ENCODE measurements around the gene GRHPR.
"Not testable (repeated sequence)": the region's sequence is repeated elsewhere in the genome, so short reads cannot be mapped to it uniquely, and the experiment has no call there.

GRHPR gene

GRCh38 chr9:37474438-37474837, 51.9 kb downstream of the GRHPR start:
- FAIRE-seq, result no peak

DNA sequence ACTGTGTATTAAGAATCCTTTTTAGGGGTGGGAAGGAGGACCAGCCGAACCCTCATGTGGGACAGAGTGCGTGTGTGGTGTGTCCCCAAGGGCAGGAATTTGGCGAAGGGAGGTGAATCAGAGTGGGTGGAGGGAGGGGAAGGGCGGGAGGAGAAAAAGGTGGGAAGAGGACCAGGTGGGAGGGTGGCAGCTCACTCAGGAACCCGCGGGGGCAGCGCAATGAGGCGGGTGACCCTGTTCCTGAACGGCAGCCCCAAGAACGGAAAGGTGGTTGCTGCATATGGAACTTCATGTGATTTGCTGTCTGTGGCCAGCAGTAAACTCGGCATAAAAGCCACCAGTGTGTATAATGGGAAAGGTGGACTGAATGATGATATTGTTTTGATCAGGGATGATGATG, 54.4 kb downstream of the GRHPR start:
- DNase-seq (ENCODE audit: insufficient read length, low spot score) (no peak), FAIRE-seq (no peak)

More at GRCh38 chr9:37474438-37474837, 51.9 kb downstream of the GRHPR start:
- no peak for DNase-seq (ENCODE audit: insufficient read length, low spot score)

DNA sequence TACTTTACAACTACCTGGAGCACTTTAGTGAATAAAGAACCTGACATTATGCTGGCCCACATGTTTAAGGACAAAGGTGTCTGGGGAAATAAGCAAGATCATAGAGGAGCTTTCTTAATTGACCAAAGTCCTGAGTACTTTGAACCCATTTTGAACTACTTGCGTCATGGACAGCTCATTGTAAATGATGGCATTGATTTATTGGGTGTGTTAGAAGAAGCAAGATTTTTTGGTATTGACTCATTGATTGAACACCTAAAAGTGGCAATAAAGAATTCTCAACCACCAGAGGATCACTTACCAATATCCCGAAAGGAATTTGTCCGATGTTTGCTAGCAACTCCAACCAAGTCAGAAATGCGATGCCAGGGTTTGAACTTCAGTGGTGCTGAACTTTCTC, 54.9 kb downstream of the GRHPR start:
- DNase-seq (ENCODE audit: insufficient read length, low spot score); FAIRE-seq: not testable (repeated sequence)

DNA sequence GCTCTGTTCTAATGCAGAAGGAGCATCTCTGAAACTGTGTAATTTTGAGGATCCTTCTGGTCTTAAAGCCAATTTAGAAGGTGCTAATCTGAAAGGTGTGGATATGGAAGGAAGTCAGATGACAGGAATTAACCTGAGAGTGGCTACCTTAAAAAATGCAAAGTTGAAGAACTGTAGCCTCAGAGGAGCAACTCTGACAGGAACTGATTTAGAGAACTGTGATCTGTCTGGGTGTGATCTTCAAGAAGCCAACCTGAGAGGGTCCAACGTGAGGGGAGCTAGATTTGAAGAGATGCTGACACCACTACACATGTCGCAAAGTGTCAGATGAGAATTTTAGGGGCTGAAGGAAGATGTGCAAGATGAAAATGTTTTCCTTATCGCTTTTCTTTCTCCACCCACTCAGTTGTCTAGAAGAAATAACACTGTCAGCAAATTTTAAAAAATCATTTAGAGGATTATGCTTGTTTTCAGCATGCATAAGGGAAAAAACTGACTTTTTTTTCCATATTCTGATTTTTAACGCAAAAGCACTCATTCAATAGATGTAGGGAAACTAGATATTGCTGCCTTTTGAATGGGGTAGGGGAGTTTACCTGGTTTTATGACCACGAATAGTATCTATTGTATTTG, 55.6 kb downstream of the GRHPR start:
- FAIRE-seq; DNase-seq (ENCODE audit: insufficient read length, low spot score): not testable (repeated sequence)

- FAIRE-seq (no peak), DNase-seq (ENCODE audit: insufficient read length, low spot score) (no peak)
Observed at GRCh38 chr9:37480759-37481158, 58.3 kb downstream of the GRHPR start.

DNA sequence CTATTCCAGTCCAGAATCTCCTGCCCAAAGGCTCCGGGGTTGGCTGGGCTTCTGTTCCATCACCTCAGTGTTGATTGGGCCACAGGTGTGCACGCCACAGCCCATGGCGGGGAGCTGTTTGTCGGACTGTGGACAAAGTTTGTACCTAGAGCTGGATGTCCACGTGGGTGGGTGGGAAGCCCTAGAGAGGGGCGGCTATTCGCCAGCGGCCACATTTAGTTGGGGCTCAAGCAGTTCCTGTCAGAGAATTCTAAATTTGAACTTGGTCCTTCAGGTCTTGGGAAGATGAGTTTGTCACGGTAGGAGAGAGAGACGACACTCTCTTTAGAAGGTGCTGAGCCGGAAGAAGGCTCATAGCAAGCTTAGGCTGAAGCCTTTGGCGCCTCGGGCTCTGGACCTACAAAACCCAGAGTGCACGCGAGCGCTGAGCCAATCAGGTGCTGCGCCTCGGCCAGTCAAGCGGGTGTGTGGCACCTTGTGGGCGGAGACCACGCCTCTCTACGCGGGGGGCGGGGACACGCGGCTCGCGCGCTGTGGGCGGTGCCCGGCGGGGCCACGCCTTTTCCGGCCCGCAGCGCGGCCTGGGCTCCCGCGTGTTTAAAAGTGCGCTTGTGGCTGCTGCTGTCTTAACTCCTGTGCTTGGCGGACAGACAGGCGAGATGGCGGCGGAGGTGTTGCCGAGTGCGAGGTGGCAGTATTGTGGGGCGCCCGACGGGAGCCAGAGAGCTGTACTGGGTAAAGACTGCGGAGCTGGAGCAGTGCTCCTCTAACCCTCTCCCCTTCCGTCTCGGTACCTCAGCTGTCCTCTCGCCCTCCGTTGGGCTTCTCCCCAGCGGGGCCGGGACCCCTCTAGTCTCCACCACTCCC, 63.1 kb downstream of the GRHPR start, which contains the start of gene POLR1E:
Gene POLR1E (plus strand): TSS at position 560 of the 867 bp plus-strand sequence. CDS start 100 bp downstream, at position 660.
- DNase-seq (ENCODE audit: insufficient read length, low spot score) (peak; percentile 94), FAIRE-seq (peak; percentile 96)

DNA sequence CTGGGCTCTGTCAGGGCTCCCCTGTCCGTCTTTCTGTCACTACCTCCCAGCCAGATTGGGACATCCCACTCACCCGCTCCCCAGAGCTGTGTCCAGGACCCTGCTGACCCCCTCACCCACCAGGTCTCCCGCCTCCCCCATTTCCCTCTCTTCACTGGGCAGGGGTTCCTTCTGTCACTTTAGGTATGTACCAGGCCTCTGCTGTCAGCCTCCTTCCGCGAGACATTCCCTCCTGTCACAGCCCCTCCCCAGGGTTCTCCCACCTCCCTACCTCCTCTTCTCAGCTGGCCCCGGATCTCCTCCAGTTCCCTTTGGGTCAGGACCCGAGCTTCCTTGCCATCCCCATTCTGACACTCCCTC, 63.7 kb downstream of the GRHPR start:
- DNase-seq (ENCODE audit: insufficient read length, low spot score) (no peak), FAIRE-seq (no peak)
